Activated naive CD8-positive, alpha-beta T cell treated with anti-CD3 and anti-CD28 coated beads, Interleukin-2, amount 50 U/mL, for 16 hours (primary cell): ENCODE results near the gene PLCB1.
"Not testable (repeated sequence)": the region's sequence is repeated elsewhere in the genome, so short reads cannot be mapped to it uniquely, and the experiment has no call there.

Experiments used
- DNase-seq: peaks from one replicate; pipeline ENCODE4 v3.0.0-alpha.2; 2020; ENCODE audit warnings: low read depth, low spot score

The PLCB1 gene

DNA sequence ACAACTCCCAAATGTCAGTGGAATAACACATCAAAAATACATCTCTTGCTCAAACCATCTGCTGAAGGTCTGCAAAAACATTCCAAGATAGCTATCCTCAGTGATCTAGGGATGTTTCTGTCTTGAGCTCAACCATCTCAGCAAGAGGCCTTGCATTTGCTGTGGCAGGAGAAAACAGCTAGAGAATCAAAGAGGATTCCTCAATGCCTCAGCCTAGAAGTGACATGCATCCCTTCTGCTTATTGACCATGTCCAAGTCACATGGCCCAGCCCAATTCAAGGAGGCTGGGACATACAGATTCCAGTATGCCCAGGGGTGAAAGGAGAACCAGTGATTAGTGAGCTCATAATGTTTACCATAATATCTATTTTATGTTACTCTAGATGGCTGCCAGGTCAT lies 269.5 kb downstream of the PLCB1 start:
- no peak for DNase-seq

DNA sequence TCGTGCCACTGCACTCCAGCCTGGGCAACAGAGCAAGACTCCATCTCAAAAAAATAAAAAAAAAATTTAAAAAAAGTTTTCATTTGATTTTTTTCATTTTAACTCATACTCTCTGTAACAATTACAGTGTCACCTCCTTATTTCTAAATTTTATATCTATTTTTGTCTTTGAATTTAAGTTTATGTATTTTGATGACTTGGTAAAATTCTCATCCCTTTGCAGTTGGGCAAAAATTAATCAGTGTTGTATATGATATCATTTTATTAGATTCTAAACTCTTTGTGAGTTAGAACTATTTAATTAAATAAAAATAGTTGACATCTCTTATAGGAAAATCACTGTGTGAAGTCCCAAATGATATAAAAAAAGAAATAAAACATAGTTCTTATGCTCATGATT lies 270.7 kb downstream of the PLCB1 start:
- no peak for DNase-seq

DNA sequence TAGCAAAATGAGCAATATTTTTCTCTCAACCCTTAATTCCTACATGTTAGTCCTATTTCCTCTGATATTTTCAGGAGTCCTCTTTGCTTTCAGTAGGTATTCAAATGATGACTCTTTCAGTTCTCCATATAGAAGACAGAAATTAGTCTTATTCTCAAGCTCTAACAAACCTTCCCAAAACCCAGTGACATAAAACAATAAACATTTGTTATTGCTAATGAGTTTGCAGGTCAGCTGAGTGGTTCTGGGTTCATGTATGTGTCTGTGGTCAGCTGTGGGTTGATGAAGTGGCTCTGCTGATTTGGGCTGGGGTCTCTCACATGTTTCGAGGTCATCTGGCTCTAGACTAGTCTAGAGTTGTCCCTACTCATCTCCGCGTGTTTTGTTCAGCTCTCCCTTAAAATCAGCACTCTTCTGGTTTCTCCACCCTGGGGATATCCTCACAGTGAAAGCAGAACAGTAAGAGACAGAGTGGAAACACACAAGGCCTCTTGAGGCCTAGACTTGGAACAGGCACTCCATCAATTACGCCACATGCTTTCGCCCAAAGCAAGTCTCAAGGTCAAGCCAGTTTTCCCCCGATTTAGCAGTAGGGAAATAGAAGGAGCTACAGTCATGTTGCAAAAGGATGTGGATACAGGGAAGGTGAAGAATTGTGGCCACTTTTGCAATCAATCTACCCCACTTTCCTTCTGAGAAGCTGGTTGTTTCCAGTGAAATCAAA lies 273.0 kb downstream of the PLCB1 start:
- DNase-seq: no peak

DNA sequence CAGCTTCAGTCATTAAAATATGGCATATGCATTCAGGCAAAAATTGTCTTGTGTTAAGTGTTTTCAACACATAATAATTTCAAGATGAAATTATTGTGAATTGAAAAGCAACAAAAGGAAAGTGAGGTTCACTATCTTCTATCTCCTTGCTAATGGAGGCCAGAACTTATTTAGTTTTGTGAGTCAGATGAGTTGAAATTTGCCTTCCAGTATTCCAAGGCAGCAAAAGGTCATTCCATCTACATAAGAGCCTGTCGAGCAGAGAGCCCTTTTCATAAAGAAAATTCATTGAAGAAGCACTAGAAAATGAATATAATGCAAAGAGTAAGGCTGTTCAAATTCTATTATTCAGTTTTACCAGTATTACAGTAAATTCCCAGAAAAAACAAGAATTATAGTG lies 274.3 kb downstream of the PLCB1 start:
- DNase-seq: no peak

DNA sequence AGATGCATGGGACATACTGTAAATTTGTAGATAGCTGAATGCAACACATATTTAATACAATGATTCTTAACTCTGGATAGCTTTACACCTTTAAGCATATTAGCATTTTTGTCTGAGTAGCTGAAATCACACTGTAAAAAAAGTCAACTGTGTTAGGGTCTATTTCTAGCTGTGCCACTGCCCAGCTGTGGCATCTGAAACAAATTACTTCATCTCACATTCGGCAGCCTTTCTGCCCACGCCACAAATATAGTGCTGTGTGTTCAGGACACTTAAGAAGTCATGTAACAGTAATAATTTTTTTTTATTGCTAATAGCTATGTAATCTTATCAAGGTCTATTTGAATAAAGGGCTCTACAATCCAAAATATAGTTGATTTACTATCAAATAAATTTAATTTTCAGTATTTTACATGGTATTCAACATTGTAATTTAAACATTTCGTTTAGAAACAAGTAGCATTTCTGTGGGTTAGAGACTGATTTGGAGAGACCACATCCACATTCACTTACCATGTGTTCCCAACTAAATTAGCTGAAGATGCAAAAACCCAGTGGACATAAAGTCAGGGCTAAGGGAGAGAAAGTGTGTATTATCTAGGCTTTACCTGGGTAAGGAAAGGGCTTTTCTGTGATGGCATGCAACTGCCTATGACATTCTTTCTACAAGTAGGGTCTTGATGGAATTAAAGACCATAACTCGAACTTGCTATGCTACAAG lies 276.7 kb downstream of the PLCB1 start:
- DNase-seq: no peak

DNA sequence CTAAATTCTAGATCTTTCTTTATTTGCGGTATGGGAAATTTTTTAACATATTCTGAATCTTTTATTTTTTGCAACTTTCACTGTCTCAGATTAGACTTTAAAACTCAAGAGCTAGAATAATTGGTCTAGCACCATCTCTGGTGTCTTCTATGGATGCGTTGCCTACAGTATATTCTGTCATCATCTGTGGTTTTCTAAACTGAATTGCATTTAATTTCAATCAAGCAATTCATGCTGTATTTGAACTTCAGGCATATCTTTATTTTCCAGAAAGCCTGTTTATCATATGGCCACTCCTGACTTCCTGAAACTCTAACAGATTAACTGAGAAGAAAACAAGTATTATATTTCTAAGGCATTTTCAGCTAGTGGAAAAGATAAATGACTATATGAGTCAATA lies 281.6 kb downstream of the PLCB1 start:
- no peak for DNase-seq

DNA sequence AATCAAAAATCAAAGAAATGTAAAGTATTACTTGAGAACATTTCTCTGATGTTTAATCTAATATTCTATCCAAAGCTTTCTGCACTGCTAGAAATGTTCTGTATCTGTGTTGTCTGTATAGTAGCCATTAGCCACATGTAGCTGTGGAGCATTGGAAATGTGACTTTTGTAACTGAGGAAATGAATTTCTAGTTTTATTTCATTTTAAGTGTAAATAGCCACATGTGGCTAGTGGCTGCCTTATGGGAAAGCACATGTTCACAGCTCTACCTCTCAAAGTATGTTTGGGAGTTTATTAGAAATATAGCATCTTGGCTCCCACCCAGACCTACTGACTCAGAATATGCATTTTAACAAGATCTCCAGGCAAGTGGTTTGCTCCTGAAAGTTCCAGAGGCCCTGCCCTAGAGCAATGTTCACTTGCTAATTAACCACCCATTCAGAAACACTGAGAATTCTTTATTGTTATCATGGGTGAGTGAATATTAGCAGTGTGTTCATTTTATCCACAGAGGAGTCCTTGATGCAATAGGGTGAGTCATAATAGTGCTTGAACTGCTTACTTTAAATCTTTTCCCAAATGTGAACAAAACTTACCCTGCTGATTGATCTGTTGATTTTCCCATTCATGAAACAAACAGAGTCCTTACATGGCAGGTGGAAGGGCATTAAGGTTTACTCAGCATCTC lies 282.7 kb downstream of the PLCB1 start:
- no peak for DNase-seq

DNA sequence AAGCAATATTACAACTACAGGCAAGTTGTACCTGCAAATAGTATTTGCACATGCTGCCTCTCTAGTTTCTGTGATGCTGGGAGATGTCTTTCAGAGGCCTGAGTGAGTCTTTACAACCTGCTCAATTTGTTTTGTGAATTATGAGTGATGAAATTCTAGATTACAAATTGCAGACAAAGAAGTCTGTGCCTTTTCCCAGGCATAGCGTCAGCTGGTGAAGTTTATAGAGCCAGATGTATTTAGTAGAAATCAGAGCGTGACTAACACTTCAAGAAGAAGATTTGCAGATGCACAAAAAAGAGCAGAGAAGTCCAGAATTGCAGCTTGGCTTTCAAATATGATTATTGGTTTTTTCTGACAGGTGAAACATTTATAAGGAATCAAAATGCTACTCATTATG lies 289.9 kb downstream of the PLCB1 start:
- no peak for DNase-seq

DNA sequence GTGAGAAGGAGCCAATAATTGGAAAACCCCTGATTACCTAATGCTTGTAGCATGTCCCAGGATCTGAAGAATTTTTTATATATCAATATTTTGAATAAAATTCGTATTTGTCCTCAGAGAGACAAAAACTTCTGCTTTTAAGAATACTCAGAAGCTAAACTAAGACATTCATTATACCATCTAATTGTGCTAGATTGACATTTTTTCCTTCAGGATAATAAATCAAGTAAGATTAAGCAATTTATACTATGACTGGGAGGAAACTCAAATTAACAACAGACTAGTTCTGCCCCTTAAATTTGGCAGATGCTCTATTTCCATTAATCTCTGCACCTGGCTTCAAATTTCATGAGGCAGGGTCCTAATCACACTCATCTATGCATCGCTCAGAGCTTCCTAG lies 291.4 kb downstream of the PLCB1 start:
- DNase-seq: no peak

DNA sequence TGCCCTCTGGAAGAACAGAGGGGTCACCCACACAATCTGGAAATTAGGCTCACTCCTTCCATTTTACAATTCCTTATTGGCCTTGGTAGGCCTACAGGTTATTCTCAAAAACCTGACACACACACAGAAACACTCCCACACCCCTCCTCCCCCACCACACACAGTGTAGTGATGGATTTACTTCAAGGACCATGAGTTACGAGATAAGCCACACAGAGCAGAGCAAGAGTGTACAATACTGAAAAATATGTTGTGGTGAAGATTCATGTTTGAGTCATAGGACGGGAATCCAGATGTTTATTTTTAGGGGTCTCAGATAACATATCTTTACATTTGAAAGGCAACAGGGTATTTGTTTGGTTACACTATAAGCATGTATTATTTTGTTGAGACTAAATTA lies 291.9 kb downstream of the PLCB1 start:
- DNase-seq: no peak

DNA sequence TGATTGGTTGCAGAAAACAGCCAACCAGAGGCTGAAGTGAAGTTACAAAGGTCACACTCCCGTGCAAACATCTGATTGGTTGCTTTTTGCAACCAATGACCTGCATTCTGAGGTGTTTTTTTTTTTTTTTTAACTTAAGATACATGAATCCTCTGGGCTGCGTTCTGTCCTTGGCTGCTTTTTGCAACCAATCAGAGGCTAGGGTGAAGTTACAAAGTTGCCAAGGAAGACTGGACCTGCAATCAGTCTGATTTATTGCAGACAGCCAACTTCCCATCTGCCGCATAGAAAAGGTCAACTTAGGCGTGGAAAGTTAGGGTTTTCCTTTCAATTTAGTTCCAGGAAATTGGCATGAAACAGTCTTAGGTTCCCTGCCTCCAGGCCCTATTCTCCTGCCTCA lies 292.9 kb downstream of the PLCB1 start:
- DNase-seq: no peak

DNA sequence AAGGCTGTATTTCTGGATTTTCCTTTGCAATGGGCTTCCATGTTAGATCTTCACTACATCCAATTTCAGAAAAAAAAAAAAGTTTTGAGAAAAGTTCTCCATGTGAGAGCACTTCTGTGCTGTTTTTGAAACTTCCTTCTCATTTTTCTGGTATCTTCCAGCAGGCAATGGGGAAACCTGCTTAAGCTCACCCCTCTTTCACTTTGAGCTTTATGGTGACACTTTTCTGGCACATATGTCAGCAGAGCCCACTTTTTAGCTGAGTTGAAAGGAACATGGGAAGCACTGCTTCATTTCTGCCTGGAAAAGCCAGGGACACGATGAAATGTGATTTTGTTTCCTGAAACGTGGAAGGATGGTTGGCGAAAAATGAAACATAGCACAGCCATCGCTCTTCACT lies 293.7 kb downstream of the PLCB1 start:
- DNase-seq: no peak

DNA sequence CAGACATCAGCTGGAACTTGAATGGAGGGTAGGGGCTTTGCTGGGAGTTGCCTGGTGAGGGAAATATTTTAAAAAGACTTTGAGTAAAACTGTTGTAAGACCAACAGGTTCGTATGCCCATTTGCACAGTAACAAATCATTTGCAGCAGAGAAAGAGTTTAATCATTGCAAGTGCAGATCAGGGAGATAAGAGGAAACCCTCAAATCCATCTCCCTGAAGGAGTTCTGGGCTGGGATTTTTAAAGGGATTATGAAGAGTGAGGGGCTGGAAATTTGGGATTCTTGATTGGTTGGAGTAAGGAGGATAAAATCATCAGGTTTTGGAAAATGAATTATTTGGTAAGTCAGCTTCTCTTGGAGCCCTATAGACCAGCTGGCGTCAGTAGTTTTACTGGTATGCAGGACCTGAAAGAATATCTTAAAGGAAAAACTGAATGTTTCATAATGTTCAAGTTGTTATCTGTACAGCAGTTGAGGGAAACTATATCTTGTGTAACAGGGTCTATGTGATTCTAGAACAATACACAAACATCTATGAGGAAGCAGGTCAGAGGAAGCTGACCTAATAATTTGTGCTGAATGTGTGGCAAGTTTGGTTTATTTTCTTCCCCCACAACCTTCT lies 295.5 kb downstream of the PLCB1 start:
- DNase-seq: no peak

DNA sequence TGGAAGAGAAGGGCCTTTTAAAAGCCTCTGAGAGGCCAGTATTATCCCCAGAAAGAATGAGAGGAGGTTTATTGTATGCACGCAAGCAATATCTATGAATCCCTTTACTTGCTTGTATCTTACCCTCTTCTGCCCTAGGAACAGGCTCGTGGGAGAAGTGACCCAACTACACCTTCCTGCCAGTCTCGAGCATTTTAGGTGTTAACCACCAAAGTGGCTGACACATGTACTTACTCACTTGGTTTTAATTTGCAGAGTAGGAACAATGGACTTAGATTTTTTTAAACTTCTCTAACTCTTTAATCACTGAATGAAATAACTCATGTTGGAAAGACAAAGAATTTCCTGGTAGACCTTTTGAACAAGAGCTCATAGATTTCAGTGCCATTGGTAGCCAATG lies 296.9 kb downstream of the PLCB1 start:
- no peak for DNase-seq

DNA sequence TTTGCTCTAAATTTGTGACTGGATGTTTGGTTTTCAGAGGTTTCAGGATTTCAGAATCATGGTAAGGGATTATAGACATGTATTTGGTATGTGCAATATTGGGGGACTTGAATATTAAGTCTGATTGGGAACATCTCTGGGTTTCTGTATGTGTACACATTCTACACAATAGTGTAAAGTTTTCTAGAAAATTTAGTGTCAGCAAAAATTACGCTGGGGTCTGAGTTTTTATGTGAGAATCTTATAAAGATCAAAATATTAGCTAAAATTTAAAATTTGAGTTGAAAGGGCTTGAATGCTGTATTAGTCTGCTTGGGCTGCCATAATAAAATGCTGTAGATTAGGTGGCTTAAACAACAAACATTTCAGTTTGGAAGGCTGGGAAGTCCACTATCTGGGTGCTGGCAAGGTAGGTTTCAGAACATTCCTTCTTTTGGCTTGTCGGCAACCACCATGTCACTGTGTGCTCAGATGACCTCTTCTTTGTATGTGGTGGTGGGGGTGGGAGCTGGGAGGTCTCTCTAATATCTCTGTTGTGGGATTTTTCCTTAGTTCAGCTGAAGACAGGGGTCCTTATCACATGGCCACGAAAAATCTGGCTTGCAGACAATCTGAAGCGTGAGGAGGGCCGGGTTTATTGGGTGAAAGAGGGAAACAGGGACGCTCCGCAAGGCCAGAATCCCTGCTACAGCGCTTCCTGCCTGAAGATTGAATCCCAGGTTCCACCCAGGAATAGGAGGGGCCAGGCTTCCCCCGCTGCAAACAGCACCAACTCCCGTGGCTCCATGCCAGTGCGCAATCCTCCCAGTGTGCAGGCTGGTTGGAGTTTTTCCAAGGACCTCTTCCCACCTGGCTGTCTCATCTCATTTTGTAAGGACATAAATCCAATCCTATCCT lies 299.7 kb downstream of the PLCB1 start:
- DNase-seq: no peak

DNA sequence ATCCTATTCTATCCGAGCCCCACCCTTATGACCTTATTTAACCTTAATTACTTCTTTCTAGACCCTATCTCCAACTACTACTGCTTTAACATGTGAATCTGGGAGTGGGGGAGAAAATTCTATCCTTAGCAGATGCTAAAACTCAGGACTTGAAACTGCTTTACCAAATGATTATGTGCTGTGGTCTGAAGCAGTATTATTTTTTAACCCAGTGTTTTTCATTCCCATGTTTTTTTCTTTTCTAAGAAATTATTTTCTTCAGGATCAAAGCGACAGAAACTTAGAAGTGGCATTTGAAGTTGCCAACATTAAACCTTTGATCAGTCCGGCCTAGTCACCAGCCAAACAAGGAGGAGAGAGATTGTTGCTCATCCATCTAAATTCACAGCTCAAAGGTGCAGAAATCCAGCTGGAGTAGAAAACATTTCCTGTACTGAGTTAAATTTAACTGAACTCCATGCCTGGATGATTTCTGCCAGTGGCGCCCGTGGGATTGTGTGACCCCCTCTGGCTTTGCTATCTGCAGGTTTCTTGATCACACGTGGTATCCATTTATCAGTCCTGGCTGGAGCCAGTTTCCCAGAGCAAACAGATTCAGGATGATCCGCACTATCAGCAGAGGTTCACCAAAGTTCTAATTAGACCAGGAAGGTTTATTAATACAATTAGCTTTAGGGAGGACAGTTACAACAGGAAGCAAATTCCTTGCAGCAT lies 300.5 kb downstream of the PLCB1 start:
- no peak for DNase-seq

DNA sequence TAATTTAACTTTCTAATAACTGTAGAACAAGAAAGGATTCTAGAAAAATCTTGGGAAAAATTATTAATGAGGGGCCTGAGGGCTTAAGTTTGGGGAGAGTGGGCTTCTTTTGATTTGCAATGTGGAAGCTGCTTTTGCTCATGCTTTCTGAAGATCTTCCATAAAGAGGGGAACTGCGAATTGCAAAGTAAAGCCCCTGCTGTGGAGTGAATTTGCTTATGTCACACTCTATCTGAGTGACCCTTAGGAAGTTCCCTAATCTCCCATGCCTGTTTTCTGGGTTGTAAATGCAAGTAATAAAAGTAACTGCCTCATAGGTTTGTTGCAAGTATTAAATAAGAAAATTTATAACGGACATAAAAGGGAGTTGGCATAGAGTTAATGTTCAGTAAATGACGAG lies 301.2 kb downstream of the PLCB1 start:
- DNase-seq: no peak

DNA sequence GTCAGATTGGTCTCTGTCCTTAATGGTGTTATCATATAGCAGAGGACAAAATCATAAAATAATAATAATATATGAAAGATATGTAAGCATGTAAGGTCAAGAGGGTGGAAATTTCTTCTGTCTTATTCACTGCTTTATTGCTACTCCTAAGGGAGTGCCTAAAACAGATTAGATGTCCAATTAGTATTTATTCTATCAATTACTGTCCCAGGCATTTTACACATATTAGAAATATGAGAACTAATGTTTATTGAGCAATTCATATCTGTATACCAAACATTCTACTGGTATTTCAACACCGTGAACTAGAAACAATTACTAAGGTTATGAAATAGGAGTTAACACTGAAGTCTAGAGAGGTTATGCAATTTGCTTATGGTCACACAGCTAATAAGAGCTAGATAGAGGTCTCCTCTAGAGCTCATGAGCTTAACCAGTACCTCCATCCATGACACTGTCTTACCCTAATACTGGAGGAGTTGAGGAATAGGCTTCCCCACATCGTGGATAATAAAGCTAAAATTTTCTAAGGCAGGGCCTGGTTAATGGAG lies 302.3 kb downstream of the PLCB1 start:
- DNase-seq: no peak

DNA sequence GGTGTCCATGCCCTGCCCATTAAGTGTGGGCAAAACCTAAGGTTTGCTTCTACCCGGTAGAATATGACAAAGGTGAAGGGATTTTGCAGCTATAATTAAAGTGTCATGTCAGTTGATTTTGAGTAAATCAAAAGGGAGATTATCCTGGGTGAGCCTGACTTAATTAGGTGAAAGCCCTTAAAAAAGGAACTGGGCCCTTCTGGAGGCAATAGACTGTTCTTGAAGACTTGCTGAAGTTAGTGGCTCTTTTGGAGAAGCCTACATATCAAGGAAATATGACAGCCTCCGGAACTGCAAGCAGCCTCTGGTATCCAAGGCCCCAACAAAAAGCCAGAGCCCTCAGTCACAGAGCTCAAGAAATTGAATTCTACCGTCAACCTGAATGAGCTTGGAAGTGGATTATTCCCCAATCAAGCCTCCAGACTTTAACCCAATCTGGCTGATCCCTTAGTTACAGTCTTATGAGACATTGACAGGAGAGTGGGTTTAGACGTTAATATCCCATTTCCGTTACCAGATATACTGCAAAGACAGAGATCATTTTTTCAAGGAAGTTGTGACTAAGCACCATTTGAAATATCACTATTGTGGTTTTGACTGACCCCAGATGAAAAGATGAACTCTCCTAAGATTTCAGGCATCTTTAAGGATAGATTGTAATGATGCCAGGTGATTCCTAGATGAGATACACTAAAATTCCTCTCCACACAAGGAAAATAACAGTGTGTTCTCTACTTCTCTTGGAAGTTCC lies 303.4 kb downstream of the PLCB1 start:
- no peak for DNase-seq

DNA sequence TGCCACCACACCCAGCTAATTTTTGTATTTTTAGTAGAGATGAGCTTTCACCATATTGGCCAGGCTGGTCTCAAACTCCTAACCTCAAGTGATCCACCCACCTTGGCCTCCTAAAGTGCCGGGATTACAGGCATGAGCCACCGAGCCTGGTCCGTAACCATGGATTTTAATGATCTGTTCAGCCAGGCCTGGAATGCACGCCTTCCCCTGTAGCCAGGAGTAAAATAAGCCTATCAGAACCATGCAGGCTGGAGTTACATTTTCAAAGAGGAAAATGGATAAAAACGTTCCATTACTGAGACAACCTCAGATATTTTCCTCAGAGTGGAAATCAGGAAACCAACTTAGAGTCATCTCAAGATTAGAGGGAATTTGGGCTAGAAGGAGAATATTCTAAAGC lies 304.9 kb downstream of the PLCB1 start:
- DNase-seq: not testable (repeated sequence)
